Adipose tissue (tissue), 3 donors: ENCODE data around the gene SLC6A7. TPM values are rescaled to one million over a fixed set of nuclear protein-coding genes. Genes with fewer than 3 reads are reported as not detected.

Experiments used
- H3K27ac ChIP-seq: one replicate; pipeline ENCODE4 v1.5.1; 2013; ENCODE audit warnings: low read depth, low read length
- WGBS, 3 donors: extraction: QIAGEN DNeasy Blood & Tissue Kit; methylation state at CpG; one replicate each; pipeline ENCODE4 v1.1.7; 2013; 5-methylcytosine and 5-hydroxymethylcytosine counted together
- polyA plus RNA-seq, 3 donors: library from polyadenylated mRNA; stranded (reverse); fragments of 200-250 nt; gene quantifications; one replicate each; pipeline ENCODE4 v1.2.3, GENCODE V29; 2013
- donor health status: healthy with polysubstance abuse.
- donor health status: Bipolar disorder and iron deficiency.
- donor health status: healthy.

SLC6A7 gene
- polyA plus RNA-seq, 3 donors = not detected

- no peak overlapping the region for H3K27ac ChIP-seq
- WGBS, 3 donors = 89 to 94% (median 90%) methylated on average over 6 of the region's 6 CpGs
Measured at GRCh38 chr5:150206779-150207115, 16.9 kb downstream of the SLC6A7 start.

- H3K27ac ChIP-seq = no peak overlapping the region
- 72 to 78% (median 73%) methylated on average over 19 of the region's 19 CpGs for WGBS, 3 donors
Measured at GRCh38 chr5:150208187-150209098, 18.6 kb downstream of the SLC6A7 start.

- no peak overlapping the region for H3K27ac ChIP-seq
- 45 to 76% (median 49%) methylated on average over 21 of the region's 21 CpGs for WGBS, 3 donors
Measured at GRCh38 chr5:150209099-150209635, 19.3 kb downstream of the SLC6A7 start.

- 85 to 90% (median 86%) methylated on average over 6 of the region's 6 CpGs for WGBS, 3 donors
- no peak overlapping the region for H3K27ac ChIP-seq
Measured at GRCh38 chr5:150210644-150211043, 20.8 kb downstream of the SLC6A7 start.

GRCh38 chr5:150211156-150212030, 21.5 kb downstream of the SLC6A7 start:
- H3K27ac ChIP-seq = no peak overlapping the region
- 67 to 90% (median 84%) methylated on average over 15 of the region's 15 CpGs for WGBS, 3 donors

GRCh38 chr5:150213530-150213929, 23.7 kb downstream of the SLC6A7 start:
- H3K27ac ChIP-seq = no peak overlapping the region

GRCh38 chr5:150214289-150214688, 24.4 kb downstream of the SLC6A7 start:
- H3K27ac ChIP-seq = no peak overlapping the region
- 42 to 74% (median 60%) methylated on average over 7 of the region's 7 CpGs for WGBS, 3 donors

More at GRCh38 chr5:150213530-150213929, 23.7 kb downstream of the SLC6A7 start:
- 77 to 88% (median 79%) methylated on average over 6 of the region's 6 CpGs for WGBS, 3 donors

- H3K27ac ChIP-seq = no peak overlapping the region
- WGBS, 3 donors = 71 to 81% (median 78%) methylated on average over 9 to 10 of the region's 10 CpGs
Measured at GRCh38 chr5:150215979-150216944, 26.4 kb downstream of the SLC6A7 start.

GRCh38 chr5:150217038-150217437, 27.2 kb downstream of the SLC6A7 start:
- H3K27ac ChIP-seq = no peak overlapping the region
- WGBS, 3 donors = 44 to 85% (median 70%) methylated on average over 1 to 2 of the region's 2 CpGs

- WGBS, 3 donors = 34 to 35% (median 34%) methylated on average over 10 of the region's 10 CpGs
- no peak overlapping the region for H3K27ac ChIP-seq
Measured at GRCh38 chr5:150217873-150218692, 28.2 kb downstream of the SLC6A7 start.

- no peak overlapping the region for H3K27ac ChIP-seq
- 70 to 78% (median 74%) methylated on average over 5 of the region's 5 CpGs for WGBS, 3 donors
Measured at GRCh38 chr5:150218693-150219035, 28.8 kb downstream of the SLC6A7 start.

- H3K27ac ChIP-seq = no peak overlapping the region
Measured at GRCh38 chr5:150219142-150219541, 29.3 kb downstream of the SLC6A7 start.

GRCh38 chr5:150219861-150220260, 30.0 kb downstream of the SLC6A7 start:
- 72 to 94% (median 83%) methylated on average over 2 of the region's 2 CpGs for WGBS, 3 donors
- H3K27ac ChIP-seq = no peak overlapping the region

GRCh38 chr5:150221471-150221870, 31.6 kb downstream of the SLC6A7 start:
- H3K27ac ChIP-seq = no peak overlapping the region
- WGBS, 3 donors = 83 to 92% (median 87%) methylated on average over 5 of the region's 5 CpGs

- H3K27ac ChIP-seq = no peak overlapping the region
- 87 to 95% (median 91%) methylated on average over 21 of the region's 21 CpGs for WGBS, 3 donors
Measured at GRCh38 chr5:150222906-150223305, 33.0 kb downstream of the SLC6A7 start.

- H3K27ac ChIP-seq = no peak overlapping the region
- WGBS, 3 donors = 83 to 91% (median 91%) methylated on average over 7 of the region's 7 CpGs
Measured at GRCh38 chr5:150223474-150223873, 33.6 kb downstream of the SLC6A7 start.

GRCh38 chr5:150224483-150225027, 34.7 kb downstream of the SLC6A7 start:
- H3K27ac ChIP-seq = no peak overlapping the region
- WGBS, 3 donors = 70 to 75% (median 72%) methylated on average over 8 of the region's 8 CpGs
